OCI-LY3 (cell line): ENCODE measurements around the gene SCARB1.

ENCODE experiments used
- H2AFZ ChIP-seq: fragments of 200-600, 300-600 bp; shearing (Covaris generic); 2 replicates; pipeline ENCODE4 v1.6.0; 2014; ENCODE audit warnings: antibody characterized with exemption, low read depth, low read length
- H3K27ac ChIP-seq: fragments of 200-600, 300-600 bp; sonication (generic); 2 replicates; pipeline ENCODE4 v1.5.1; 2014; ENCODE audit warnings: mild to moderate bottlenecking, low read length, moderate library complexity, mixed read lengths
- H3K27me3 ChIP-seq: fragments of 200-600, 300-600 bp; sonication (generic); 2 replicates; pipeline ENCODE4 v1.6.1; 2014; ENCODE audit warnings: low read depth, low read length, mixed read lengths
- H3K36me3 ChIP-seq: fragments of 200-600, 300-600 bp; sonication (generic); replicated peaks from 2 replicates; pipeline ENCODE3; 2014; ENCODE audit warnings: low read depth, low read length, mixed read lengths
- H3K4me1 ChIP-seq: fragments of 300-600, 200-600 bp; sonication (generic); 2 replicates; pipeline ENCODE4 v1.6.1; 2014; ENCODE audit warnings: low read length, mixed read lengths
- H3K4me2 ChIP-seq: fragments of 200-600, 300-600 bp; sonication (generic); 2 replicates; pipeline ENCODE4 v1.6.1; 2014; ENCODE audit warnings: low read length, mixed read lengths
- H3K4me3 ChIP-seq: fragments of 300-600, 200-600 bp; sonication (generic); 2 replicates; pipeline ENCODE4 v1.5.1; 2014; ENCODE audit warnings: antibody characterized with exemption, mild to moderate bottlenecking, low read length, moderate library complexity
- H3K79me2 ChIP-seq: fragments of 300-600, 200-600 bp; shearing (Covaris generic); 2 replicates; pipeline ENCODE4 v1.6.1; 2014; ENCODE audit warnings: mild to moderate bottlenecking, low read length, mixed read lengths
- H3K9ac ChIP-seq: fragments of 300-600, 200-600 bp; shearing (Covaris generic); 2 replicates; pipeline ENCODE4 v1.6.0; 2014; ENCODE audit warnings: mild to moderate bottlenecking, low read length, moderate library complexity
- H3K9me3 ChIP-seq: fragments of 200-600, 300-600 bp; shearing (Covaris generic); 2 replicates; pipeline ENCODE4 v1.6.1; 2014; ENCODE audit warnings: low read length, mixed read lengths; ENCODE audit not compliant: insufficient read depth
- H4K20me1 ChIP-seq: fragments of 200-600, 300-600 bp; sonication (generic); 2 replicates; pipeline ENCODE4 v1.6.1; 2016; ENCODE audit warnings: low read length, mixed read lengths; ENCODE audit not compliant: insufficient read depth
- EZH2phosphoT487 ChIP-seq: fragments of 200-600 bp; shearing (Covaris generic); IDR thresholded peaks from 2 replicates; pipeline ENCODE4 v1.6.1; 2018; ENCODE audit warnings: antibody characterized with exemption, mixed run types, low read depth
- TF ChIP-seq, protein P1 (sequence below): fragments of 200-600, 300-600 bp; sonication (generic); IDR thresholded peaks from 2 replicates; pipeline ENCODE4 v1.5.1; 2014; ENCODE audit warnings: antibody characterized with exemption, low read length, low read depth

Gene SCARB1

DNA sequence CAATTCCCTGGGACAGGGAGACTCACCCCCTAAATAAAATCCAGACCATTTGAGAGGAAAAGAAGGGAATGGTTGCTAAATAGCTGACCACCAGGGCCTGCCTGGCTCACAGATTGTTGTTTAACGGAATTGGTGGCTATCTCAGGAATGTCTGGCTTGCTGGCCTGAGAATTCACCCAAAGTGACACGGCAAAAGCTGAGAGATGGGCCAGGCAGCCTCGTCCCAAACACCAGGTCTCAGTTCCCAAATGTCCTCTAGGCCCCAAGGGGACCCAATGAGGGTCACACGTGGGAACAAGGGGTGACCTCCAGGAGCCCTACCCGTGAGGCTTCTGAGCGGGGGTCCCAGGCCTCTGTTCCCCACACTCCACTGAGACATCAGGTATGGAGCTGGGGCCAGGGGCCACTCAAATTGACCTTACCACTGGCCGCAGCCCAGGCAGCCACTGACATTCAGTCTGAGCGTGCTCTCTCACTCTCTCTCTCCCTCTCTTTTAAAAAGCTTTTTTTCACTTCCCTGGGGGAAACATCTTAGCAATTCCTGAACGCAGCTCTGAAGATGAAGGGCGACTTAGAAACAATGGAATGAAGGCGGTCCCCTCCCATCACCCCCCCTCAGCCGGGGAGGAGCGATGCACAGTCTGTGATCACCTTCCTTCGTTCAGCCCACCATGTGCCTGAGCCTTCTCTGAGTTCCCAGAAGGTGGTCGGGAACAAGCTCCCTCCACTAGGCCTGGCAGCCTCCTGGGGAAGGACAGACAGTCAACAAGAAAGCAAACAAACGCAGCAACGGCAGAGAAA is 131.2 kb downstream of the SCARB1 start:
- no peaks in the 10 kb centered on the region for H4K20me1 ChIP-seq
- no peaks in the 10 kb centered on the region for H3K9me3 ChIP-seq
- H3K27ac ChIP-seq: no peak overlapping the region
- H3K36me3 ChIP-seq: no peaks in the 10 kb centered on the region
- TF ChIP-seq EZH2phosphoT487: no peak
- TF ChIP-seq, protein P1, sequence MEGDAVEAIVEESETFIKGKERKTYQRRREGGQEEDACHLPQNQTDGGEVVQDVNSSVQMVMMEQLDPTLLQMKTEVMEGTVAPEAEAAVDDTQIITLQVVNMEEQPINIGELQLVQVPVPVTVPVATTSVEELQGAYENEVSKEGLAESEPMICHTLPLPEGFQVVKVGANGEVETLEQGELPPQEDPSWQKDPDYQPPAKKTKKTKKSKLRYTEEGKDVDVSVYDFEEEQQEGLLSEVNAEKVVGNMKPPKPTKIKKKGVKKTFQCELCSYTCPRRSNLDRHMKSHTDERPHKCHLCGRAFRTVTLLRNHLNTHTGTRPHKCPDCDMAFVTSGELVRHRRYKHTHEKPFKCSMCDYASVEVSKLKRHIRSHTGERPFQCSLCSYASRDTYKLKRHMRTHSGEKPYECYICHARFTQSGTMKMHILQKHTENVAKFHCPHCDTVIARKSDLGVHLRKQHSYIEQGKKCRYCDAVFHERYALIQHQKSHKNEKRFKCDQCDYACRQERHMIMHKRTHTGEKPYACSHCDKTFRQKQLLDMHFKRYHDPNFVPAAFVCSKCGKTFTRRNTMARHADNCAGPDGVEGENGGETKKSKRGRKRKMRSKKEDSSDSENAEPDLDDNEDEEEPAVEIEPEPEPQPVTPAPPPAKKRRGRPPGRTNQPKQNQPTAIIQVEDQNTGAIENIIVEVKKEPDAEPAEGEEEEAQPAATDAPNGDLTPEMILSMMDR: no peak
- H3K27me3 ChIP-seq: no peaks in the 10 kb centered on the region
- H3K4me3 ChIP-seq: no peak overlapping the region
- H3K9ac ChIP-seq: no peak overlapping the region
- no peaks in the 10 kb centered on the region for H3K79me2 ChIP-seq
- H2AFZ ChIP-seq: no peak overlapping the region
- no peak overlapping the region for H3K4me2 ChIP-seq
- H3K4me1 ChIP-seq: peaks cover 1% of the 10 kb centered on the region; the same call in 1 of the 2 replicates

DNA sequence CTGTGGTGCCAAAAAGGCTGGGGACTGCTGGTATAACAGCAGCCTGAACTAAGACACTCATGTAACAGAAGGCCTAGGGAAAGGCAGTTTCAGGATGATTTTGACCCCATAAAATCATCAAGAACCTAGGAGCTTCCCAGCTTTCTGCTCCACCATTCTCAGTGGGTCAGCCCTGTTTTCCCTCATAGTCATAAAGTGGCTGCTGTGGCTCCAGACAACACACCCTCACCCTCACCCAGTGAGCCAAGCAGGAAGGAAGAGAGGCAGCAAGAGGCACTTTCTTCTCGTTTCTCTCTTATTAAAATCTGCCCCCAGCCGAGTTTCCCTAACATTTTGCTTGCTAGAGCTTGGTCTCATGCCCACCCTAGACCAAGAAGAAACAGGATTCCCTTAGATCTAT is 131.8 kb downstream of the SCARB1 start:
- H3K9ac ChIP-seq: no peak overlapping the region
- no peaks in the 10 kb centered on the region for H3K79me2 ChIP-seq
- H3K36me3 ChIP-seq: no peaks in the 10 kb centered on the region
- peaks cover 6% of the 10 kb centered on the region; the same call in 1 of the 2 replicates for H3K4me1 ChIP-seq
- TF ChIP-seq EZH2phosphoT487: no peak
- TF ChIP-seq, protein P1: no peak
- H3K4me2 ChIP-seq: no peak overlapping the region
- no peak overlapping the region for H2AFZ ChIP-seq
- no peak overlapping the region for H3K4me3 ChIP-seq
- no peaks in the 10 kb centered on the region for H3K9me3 ChIP-seq
- no peak overlapping the region for H3K27ac ChIP-seq
- H3K27me3 ChIP-seq: no peaks in the 10 kb centered on the region
- H4K20me1 ChIP-seq: no peaks in the 10 kb centered on the region

GRCh38 chr12:124730455-124730932 is 133.2 kb downstream of the SCARB1 start:
- Histone ChIP-seq H3K4me2 (no peak overlapping the region), H3K9me3 (no peaks in the 10 kb centered on the region), H4K20me1 (no peaks in the 10 kb centered on the region), H3K4me1 (peaks cover 6% of the 10 kb centered on the region; the same call in 1 of the 2 replicates), H3K27ac (no peak overlapping the region), H2AFZ (no peak overlapping the region), H3K79me2 (no peaks in the 10 kb centered on the region), H3K36me3 (no peaks in the 10 kb centered on the region), H3K27me3 (peaks cover 10% of the 10 kb centered on the region), H3K9ac (no peak overlapping the region), H3K4me3 (no peak overlapping the region)
- TF ChIP-seq, protein P1: no peak
- no peak for TF ChIP-seq EZH2phosphoT487

GRCh38 chr12:124727922-124728321 is 135.7 kb downstream of the SCARB1 start:
- no peaks in the 10 kb centered on the region for H3K9me3 ChIP-seq
- H3K4me3 ChIP-seq: no peak overlapping the region
- no peak overlapping the region for H3K9ac ChIP-seq
- no peak overlapping the region for H2AFZ ChIP-seq
- no peaks in the 10 kb centered on the region for H4K20me1 ChIP-seq
- H3K4me2 ChIP-seq: no peak overlapping the region
- H3K4me1 ChIP-seq: peaks cover 6% of the 10 kb centered on the region; the same call in 1 of the 2 replicates
- no peaks in the 10 kb centered on the region for H3K79me2 ChIP-seq
- peaks cover 12% of the 10 kb centered on the region for H3K27me3 ChIP-seq
- no peaks in the 10 kb centered on the region for H3K36me3 ChIP-seq
- TF ChIP-seq, protein P1: peak; percentile 28
- TF ChIP-seq EZH2phosphoT487: no peak
- no peak overlapping the region for H3K27ac ChIP-seq
